ENCODE results near the gene POLN. TPM values are rescaled to one million over a fixed set of nuclear protein-coding genes. Genes with fewer than 3 reads are reported as not detected.
A peak's percentile ranks its signal among the peaks of the same experiment; 100 is the strongest.

The POLN gene
- total RNA-seq, 2 donors from 2014 or later, result 2.0 to 3.5 TPM

DNA sequence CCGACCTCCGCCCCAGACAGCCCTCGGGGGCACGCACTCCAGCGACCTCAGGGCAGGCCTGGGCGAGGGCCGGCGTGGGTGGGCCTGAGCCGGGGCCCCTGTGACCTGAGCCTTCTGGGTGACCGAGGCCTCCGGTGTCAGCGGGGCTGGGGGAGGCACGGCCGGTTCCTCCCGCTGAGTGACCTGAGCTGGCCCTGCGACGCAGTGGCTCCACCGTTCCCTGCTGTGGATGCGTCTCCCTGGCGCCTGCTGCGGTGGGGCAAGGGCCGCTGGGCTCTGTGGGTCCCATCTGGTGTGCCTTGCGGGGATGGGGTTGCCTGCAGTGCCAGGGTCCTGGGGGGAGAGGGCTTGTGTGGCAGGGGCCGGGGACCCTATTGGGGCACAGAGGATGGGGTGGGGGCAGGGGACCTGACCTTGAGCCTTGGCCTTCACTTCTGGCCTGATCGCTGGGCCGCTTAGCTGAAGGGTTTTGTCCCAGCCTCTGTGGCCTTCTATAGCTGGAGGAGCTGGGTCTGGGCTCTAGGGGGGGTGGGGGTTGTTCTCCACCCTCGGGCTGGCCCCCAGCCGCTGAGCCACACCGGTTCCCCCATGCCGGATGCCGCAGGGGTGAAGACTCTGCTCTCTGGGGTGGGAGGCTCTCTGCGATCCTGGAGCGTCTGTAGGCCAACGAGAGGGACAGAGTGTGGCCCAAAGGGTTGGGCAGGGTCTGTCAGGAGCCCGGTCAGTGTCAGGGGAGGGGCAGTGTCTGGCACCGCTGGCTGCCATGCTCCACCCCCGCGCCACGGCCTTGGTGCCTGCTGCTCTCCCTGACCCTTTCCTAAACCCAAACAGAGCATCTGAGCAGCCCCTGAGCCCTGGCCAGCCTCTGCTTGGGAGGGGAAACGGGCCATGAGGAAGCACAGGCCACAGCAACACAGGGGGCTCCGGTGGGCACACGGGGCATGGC is 180.5 kb downstream of the POLN start:
- intact Hi-C loops (cut with DNase I), result no loop called here
- no peak for DNase-seq (ENCODE audit: low spot score)

GRCh38 chr4:2060611-2061185 is 181.2 kb downstream of the POLN start:
- intact Hi-C loops (cut with DNase I), result no loop called here
- no peak for DNase-seq (ENCODE audit: low spot score)

GRCh38 chr4:2059726-2060602 is 182.0 kb downstream of the POLN start:
- DNase-seq (ENCODE audit: low spot score), result no peak
- intact Hi-C loops (cut with DNase I), result no loop called here

DNA sequence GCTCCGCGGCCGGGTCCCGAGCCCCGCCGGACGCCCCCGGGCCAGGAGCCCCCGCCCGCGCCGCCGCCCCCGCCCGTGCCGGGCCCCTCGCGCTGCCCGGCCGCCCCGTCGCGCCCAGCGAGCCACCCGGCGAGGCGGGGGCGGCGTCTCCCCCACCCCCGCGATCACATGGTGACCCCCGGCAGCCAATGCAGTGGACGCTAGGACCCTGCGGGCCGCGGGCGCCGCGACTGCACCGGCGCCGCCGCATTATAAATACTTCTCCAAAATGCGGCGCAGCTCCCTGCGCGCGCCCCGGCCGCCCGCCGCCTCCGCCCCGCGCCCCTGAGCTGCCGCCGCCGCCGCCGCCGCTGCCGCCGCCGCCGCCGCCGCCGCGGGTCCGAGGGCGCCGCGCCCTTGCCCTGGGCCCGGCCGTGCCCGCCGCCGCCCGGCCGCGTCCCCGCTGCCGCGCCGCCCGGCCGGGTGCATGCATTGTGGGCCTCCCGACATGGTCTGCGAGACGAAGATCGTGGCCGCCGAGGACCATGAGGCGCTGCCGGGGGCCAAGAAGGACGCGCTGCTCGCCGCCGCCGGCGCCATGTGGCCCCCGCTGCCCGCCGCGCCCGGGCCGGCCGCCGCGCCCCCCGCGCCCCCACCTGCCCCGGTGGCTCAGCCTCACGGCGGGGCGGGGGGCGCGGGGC is 182.7 kb downstream of the POLN start, which contains the start of gene NAT8L:
Gene NAT8L, plus strand, starts transcription at position 282 of the 680 bp plus-strand sequence. Its CDS starts 185 bp downstream, at position 467.
- intact Hi-C loops (cut with DNase I), result no loop called here

GRCh38 chr4:2058264-2059045 is 183.5 kb downstream of the POLN start:
- intact Hi-C loops (cut with DNase I), result no loop called here
- peak; percentile 80 for DNase-seq (ENCODE audit: low spot score)

More for the DNA sequence above, 182.7 kb downstream of the POLN start, which contains the start of gene NAT8L:
- peak; percentile 75 for DNase-seq (ENCODE audit: low spot score)

DNA sequence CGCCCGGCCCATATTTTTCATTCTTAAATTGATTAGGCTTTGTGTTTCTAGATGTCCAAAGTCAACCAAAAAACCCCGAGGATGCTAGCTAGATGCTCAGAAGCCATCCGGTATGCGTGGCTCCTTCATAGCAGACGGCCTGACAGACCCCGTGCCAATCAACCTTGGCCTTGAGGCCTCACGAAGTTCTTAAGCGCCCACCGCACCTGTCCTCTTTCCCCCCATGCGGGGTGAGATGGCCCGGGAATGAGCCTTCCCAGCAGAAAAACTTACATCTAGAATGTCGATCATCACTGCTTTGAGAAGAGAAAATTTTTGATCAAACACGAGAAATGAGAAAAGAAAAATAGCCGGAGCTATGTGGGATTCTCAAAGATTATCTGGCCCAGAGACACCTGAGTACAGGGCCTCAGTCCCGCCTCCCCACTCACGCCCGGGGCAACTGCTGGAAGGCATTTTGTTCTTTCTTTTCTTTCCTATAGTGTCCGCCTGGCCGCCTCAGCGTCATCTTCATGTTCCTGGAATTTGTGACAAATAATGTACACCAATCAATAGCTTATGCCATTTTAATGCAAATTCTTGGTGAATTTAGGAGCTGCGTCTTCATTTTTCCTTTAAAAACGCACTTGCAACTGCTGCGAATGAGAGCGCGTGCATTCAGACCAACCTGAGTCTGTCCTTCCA is 184.4 kb downstream of the POLN start:
- no peak for DNase-seq (ENCODE audit: low spot score)
- intact Hi-C loops (cut with DNase I), result no loop called here

GRCh38 chr4:2054217-2054616 is 187.7 kb downstream of the POLN start:
- intact Hi-C loops (cut with DNase I), result no loop called here
- peak; percentile 18 for DNase-seq (ENCODE audit: low spot score)

- DNase-seq (ENCODE audit: low spot score), result no peak
- intact Hi-C loops (cut with DNase I), result no loop called here
Observed at GRCh38 chr4:2051086-2051485, 190.8 kb downstream of the POLN start.

DNA sequence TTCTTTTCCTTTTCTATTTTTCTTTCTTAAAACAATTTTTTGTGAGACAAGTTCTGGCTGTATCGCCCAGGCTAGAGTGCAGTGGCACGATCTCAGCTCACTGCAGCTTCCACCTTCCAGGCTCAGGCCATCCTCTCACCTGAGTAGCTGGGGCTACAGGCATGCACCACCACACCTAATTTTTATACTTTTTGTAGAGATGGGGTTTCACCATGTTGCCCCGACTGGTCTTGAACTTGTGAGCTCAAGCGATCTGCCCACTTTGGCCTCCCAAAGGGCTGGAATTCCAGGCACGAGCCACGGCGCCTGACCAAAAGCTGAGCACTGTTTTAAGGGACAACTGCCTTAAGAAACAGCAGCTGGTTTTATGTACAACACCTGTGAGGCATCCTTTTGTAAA is 192.1 kb downstream of the POLN start:
- intact Hi-C loops (cut with DNase I), result no loop called here
- no peak for DNase-seq (ENCODE audit: low spot score)

- intact Hi-C loops (cut with DNase I), result no loop called here
- DNase-seq (ENCODE audit: low spot score), result peak; percentile 51
Observed at GRCh38 chr4:2049381-2049780, 192.5 kb downstream of the POLN start.

- intact Hi-C loops (cut with DNase I), result no loop called here
- peak; percentile 54 for DNase-seq (ENCODE audit: low spot score)
Observed at GRCh38 chr4:2048831-2049230, 193.1 kb downstream of the POLN start.

DNA sequence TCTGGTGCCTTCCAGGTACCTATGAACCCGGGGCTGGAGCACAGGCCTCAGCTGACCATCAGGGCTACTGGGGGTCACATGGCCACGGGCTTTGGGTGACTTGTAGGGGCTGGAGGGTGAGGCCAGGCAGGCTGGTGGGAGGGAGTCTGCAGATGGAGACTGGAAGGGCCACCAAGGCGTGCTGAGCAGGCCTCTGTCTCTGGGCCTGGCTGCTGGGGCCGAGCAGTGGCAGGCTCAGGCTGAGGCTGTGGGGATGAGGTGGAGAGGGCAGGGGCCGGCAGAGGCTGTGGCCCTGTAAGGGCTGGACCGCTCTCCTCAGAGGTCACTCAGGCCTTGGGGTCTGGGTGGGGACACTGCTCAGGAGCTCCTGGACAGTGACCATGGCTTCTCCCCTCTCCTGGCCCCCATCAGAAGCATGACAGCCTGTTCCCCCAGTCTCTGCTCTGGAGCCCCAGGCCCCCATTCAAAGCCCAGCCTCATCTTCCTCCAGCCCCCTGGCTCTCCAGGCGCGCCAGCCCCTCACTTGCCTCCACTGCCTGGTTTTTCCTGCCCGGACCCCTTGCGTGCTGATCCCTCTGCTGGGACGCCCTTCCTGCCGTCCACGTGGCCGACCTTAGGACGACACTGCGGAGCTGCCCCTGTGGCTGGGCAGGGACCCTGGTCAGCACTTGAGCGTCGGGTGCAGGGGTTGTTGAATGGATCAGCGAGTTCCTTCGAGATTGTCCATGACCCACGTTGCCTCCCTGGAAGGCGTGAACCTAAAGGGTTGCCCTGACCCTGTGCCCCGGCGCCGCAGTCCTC is 193.9 kb downstream of the POLN start:
- intact Hi-C loops (cut with DNase I), result no loop called here
- no peak for DNase-seq (ENCODE audit: low spot score)

- DNase-seq (ENCODE audit: low spot score), result no peak
- intact Hi-C loops (cut with DNase I), result no loop called here
Observed at GRCh38 chr4:2047031-2047660, 194.8 kb downstream of the POLN start.

DNA sequence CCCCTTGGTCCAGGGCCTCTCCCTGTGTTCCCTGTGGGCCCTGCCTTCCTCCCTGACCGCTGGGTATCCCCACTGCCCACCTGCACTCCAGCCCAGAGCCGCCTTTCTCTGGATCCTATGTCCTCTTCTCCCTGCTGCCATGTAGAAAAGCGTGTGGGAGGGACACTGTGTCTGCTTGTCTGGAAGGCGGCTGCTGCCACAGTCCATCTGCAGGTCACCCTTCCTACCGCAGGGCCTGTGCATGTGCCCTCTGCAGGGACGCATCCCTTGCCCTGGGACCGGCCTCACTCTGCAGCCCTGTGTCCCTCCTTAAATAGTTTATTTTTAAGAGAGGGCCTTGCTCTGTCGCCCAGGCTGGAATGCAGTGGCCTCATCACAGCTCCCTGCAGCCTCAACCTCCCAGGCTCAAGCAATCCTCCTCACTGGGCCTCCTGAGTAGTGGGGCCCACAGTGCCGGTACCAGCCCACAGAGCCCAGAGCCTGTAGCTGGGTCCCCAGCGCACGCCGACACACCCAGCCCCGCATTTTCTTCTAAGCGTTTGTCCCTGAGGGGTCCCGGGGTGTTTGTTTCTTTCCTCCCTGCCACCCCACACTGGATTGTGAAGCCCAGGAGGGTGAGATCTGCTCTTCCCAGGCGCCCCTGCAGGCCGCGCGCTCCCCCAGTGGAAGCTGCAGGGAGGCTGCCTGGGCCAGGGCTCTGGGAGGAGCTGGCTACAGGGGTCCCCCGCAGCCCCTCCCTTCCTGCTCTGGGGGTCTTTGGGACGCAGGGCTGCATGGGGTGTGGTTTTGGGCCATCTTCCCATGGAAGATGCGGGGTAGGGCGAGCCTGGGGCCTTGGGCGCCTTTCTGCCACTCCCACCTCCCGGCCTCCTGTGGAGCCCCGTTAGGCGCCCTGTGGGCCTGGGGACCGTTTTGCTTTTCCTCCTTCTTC is 195.6 kb downstream of the POLN start:
- DNase-seq (ENCODE audit: low spot score), result no peak
- intact Hi-C loops (cut with DNase I), result no loop called here

GRCh38 chr4:2045518-2045951 is 196.4 kb downstream of the POLN start:
- DNase-seq (ENCODE audit: low spot score), result no peak
- intact Hi-C loops (cut with DNase I), result no loop called here
